8988T (cell line): Measurements from ENCODE around the gene COMMD7.
"Not testable (repeated sequence)": the region's sequence is repeated elsewhere in the genome, so short reads cannot be mapped to it uniquely, and the experiment has no call there.

Experiments used
- DNase-seq: peaks from one replicate; pipeline ENCODE4 v3.0.0; 2011

Gene COMMD7

GRCh38 chr20:32718749-32719348 is 24.4 kb downstream of the COMMD7 start:
- DNase-seq: no peak

GRCh38 chr20:32711346-32711745 is 31.9 kb downstream of the COMMD7 start:
- DNase-seq: no peak

- no peak for DNase-seq
Observed at GRCh38 chr20:32709632-32710121, 33.6 kb downstream of the COMMD7 start.

GRCh38 chr20:32709029-32709631 is 34.1 kb downstream of the COMMD7 start:
- DNase-seq: not testable (repeated sequence)

- DNase-seq: no peak
Observed at GRCh38 chr20:32707691-32708581, 35.3 kb downstream of the COMMD7 start.

- DNase-seq: no peak
Observed at GRCh38 chr20:32706486-32706885, 36.8 kb downstream of the COMMD7 start.

- DNase-seq: no peak
Observed at GRCh38 chr20:32702706-32703425, 40.4 kb downstream of the COMMD7 start.

- no peak for DNase-seq
Observed at GRCh38 chr20:32697608-32698007, 45.7 kb downstream of the COMMD7 start.

- DNase-seq: no peak
Observed at GRCh38 chr20:32695089-32695488, 48.2 kb downstream of the COMMD7 start.

GRCh38 chr20:32688966-32689365 is 54.3 kb downstream of the COMMD7 start:
- not testable (repeated sequence) for DNase-seq

GRCh38 chr20:32687180-32687532 is 56.1 kb downstream of the COMMD7 start:
- no peak for DNase-seq

GRCh38 chr20:32686530-32687179 is 56.6 kb downstream of the COMMD7 start:
- no peak for DNase-seq

GRCh38 chr20:32685541-32686529 is 57.4 kb downstream of the COMMD7 start:
- no peak for DNase-seq

GRCh38 chr20:32682508-32682987 is 60.7 kb downstream of the COMMD7 start:
- DNase-seq: no peak

- DNase-seq: no peak
Observed at GRCh38 chr20:32681175-32682084, 61.8 kb downstream of the COMMD7 start.

- DNase-seq: no peak
Observed at GRCh38 chr20:32680544-32681174, 62.6 kb downstream of the COMMD7 start.

GRCh38 chr20:32678948-32679347 is 64.3 kb downstream of the COMMD7 start:
- DNase-seq: no peak

- no peak for DNase-seq
Observed at GRCh38 chr20:32675223-32675975, 67.9 kb downstream of the COMMD7 start.

GRCh38 chr20:32674362-32674789 is 68.9 kb downstream of the COMMD7 start:
- DNase-seq: peak; percentile 81
